ENCODE results near the gene PA2G4. TPM values are rescaled to one million over a fixed set of nuclear protein-coding genes. Genes with fewer than 3 reads are reported as not detected.

Gene PA2G4
- total and polyA plus RNA-seq, 2 donors (not counting 3 experiments of a cell fraction or from before 2014, with no cell fraction given) = 121 to 188 TPM

DNA sequence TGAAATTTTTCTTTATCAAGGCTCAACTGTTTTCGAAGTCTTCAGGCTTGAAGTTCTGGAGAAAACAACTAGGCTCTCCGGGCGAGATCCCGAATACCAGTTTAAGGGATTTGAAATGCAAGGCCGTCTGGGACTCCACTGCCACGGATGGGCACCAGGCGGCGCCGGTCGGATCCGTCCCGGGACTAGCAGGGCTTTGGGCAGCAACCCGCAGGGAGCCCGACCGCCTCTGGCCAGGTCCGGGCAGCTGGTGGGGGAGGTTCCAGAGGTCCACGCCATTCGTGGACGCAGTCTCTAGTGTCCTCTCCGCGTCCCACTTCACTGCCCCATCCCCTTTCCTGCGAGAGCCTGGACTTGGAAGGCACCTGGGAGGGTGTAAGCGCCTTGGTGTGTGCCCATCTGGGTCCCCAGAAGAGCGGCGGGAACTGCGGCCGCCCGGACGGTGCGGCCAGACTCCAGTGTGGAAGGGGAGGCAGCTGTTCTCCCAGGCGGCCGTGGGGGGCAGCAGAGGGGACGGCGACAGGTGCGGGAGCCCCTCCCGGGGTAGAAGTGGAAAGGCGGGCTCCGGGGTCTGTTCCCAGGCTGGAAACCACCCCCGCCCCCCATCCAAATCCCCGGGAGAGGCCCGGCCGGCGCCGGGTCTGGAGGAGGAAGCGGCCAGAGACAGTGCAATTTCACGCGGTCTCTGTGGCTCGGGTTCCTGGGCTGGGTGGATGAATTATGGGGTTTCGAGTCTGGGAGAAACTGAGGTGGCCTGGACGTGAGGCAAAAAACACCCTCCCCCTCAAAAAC lies 25.2 kb upstream of the PA2G4 start:
- peak; percentile 93 for DNase-seq (ENCODE audit: low read depth, low spot score)
- intact Hi-C loops (cut with micrococcal nuclease) (loop anchor here (1.0 kb wide), 5 partner anchors 25 to 83 kb away; partner anchors contain the start of genes PA2G4 and RPL41), dilution Hi-C loops (cut with MboI; ENCODE audit: extremely low pct_ligation_motif_present, low sequenced_read_pairs) (no loop called here)
- no peaks in the 10 kb centered on the region for H3K79me2 ChIP-seq (ENCODE audit: control insufficient read depth, insufficient read depth, low read length)
- TF ChIP-seq EZH2 (IDR thresholded peaks at IDR 0.05; ENCODE audit: borderline replicate concordance, low read depth, low read length, severe bottlenecking) = peak; percentile 24
- TF ChIP-seq, protein P1, sequence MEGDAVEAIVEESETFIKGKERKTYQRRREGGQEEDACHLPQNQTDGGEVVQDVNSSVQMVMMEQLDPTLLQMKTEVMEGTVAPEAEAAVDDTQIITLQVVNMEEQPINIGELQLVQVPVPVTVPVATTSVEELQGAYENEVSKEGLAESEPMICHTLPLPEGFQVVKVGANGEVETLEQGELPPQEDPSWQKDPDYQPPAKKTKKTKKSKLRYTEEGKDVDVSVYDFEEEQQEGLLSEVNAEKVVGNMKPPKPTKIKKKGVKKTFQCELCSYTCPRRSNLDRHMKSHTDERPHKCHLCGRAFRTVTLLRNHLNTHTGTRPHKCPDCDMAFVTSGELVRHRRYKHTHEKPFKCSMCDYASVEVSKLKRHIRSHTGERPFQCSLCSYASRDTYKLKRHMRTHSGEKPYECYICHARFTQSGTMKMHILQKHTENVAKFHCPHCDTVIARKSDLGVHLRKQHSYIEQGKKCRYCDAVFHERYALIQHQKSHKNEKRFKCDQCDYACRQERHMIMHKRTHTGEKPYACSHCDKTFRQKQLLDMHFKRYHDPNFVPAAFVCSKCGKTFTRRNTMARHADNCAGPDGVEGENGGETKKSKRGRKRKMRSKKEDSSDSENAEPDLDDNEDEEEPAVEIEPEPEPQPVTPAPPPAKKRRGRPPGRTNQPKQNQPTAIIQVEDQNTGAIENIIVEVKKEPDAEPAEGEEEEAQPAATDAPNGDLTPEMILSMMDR (IDR thresholded peaks at IDR 0.05; ENCODE audit: extremely low read depth in 1 of 2, insufficient read depth in 1 of 2, low read depth in 1 of 2, low read length in 2 of 2) = peak; percentile 81 to 82
- no peak for TF ChIP-seq JUN (IDR thresholded peaks at IDR 0.05; ENCODE audit: borderline replicate concordance, insufficient read depth, insufficient read length, low read depth)
- H3K4me1 ChIP-seq (ENCODE audit: control insufficient read depth, extremely low read depth, insufficient read depth, low read length) = peaks cover 8% of the 10 kb centered on the region
- peak; percentile 91 for FAIRE-seq
- H3K9ac ChIP-seq (replicated peaks; ENCODE audit: extremely low read depth, insufficient read depth, low read length) = peak overlapping the region; percentile 41
- BruUV-seq (replicated peaks) = no TSS peak
- H3K4me2 ChIP-seq (ENCODE audit: insufficient read depth, low read length) = peak overlapping the region; percentile 85
- H3K27ac ChIP-seq (ENCODE audit: insufficient read depth, low read depth, low read length) = no peak overlapping the region
- H3K9me1 ChIP-seq (replicated peaks; ENCODE audit: control insufficient read depth, extremely low read depth, insufficient read depth, low read length) = no peaks in the 10 kb centered on the region
- H3K36me3 ChIP-seq (ENCODE audit: control insufficient read depth in 2 of 2, extremely low read depth in 1 of 2, insufficient read depth in 2 of 2, low read length in 2 of 2) = no peaks in the 10 kb centered on the region
- H3K27me3 ChIP-seq (ENCODE audit: control insufficient read depth in 2 of 2, insufficient read depth in 2 of 2, low read length in 2 of 2) = peaks cover 2 to 4% of the 10 kb centered on the region in 2 experiments
- H3K9me3 ChIP-seq (replicated peaks; ENCODE audit: control insufficient read depth, insufficient read depth, low read length) = no peaks in the 10 kb centered on the region
- H3K4me3 ChIP-seq (replicated peaks in 1 of 3; ENCODE audit: insufficient read depth in 1 of 3, low read depth in 1 of 3, low read length in 3 of 3) = peak overlapping the region; percentile 31 to 58 (median 36)
- CTCF ChIA-PET = interaction anchor here (0.6 to 5.0 kb wide), 21 partner anchors 9 to 349 kb away, joined by 3 to 59 read pairs (median 5); partner anchors contain the start of genes PA2G4, RNF41 and ZC3H10
- no peaks in the 10 kb centered on the region for H4K20me1 ChIP-seq (replicated peaks; ENCODE audit: control insufficient read depth, extremely low read depth, insufficient read depth, low read length)
- peak overlapping the region; percentile 91 for H2AFZ ChIP-seq (ENCODE audit: low read depth, low read length)
- POLR2A ChIA-PET = interaction anchor here (1.0 kb wide), 1 partner anchor 34 kb away, joined by 4 read pairs; no protein-coding TSS in a partner anchor
